ENCODE data around the gene NR1H3. TPM values are rescaled to one million over a fixed set of nuclear protein-coding genes. Genes with fewer than 3 reads are reported as not detected.

The NR1H3 gene
- total and polyA plus RNA-seq, 2 of the 4 experiments (the other 2 are of a cell fraction): 9.1 to 13.6 TPM

- Histone ChIP-seq H2BK5ac (ENCODE audit: low read depth, low read length, poor library complexity, severe bottlenecking) (no peak overlapping the region), H2AK5ac (ENCODE audit: low read depth, low read length) (no peak overlapping the region), H4K91ac (ENCODE audit: insufficient read depth, low read depth, low read length) (no peak overlapping the region), H3K36me3 (ENCODE audit: control insufficient read depth, insufficient read depth, low read length) (peaks cover 47% of the 10 kb centered on the region), H2BK20ac (ENCODE audit: low read depth, low read length) (no peak overlapping the region), H3K9me1 (ENCODE audit: insufficient read depth, low read length) (peaks cover 8% of the 10 kb centered on the region; the same call in 1 of the 2 replicates), H3K9ac (ENCODE audit: low read depth, low read length) (no peak overlapping the region), H2AK9ac (replicated peaks; ENCODE audit: low read depth, low read length, poor library complexity) (peak overlapping the region; percentile 50), H2BK15ac (ENCODE audit: low read depth, low read length) (no peak overlapping the region), H3K27me3 (ENCODE audit: control insufficient read depth, insufficient read depth, low read length) (no peaks in the 10 kb centered on the region), H4K8ac (ENCODE audit: low read depth in 2 of 2, low read length in 2 of 2) (no peak overlapping the region), H3K23ac (ENCODE audit: low read depth, low read length) (no peak overlapping the region), H3K56ac (ENCODE audit: extremely low read depth, insufficient read depth, low read length) (no peak overlapping the region), H3K4me2 (ENCODE audit: low read depth, low read length) (no peak overlapping the region), H3K27ac (ENCODE audit: insufficient read depth, low read length) (no peak overlapping the region), H3K18ac (ENCODE audit: low read depth, low read length) (no peak overlapping the region), H4K5ac (ENCODE audit: low read depth, low read length) (no peak overlapping the region), H3K79me1 (ENCODE audit: low read depth in 1 of 2, low read length in 2 of 2) (peaks cover 24 to 42% of the 10 kb centered on the region in 2 experiments), H3K9me3 (ENCODE audit: control insufficient read depth, insufficient read depth, low read length) (no peaks in the 10 kb centered on the region), H2BK120ac (ENCODE audit: low read depth, low read length) (no peak overlapping the region), H4K20me1 (ENCODE audit: insufficient read depth, low read length) (peaks cover 26% of the 10 kb centered on the region), H2AFZ (replicated peaks; ENCODE audit: low read length, poor library complexity) (no peak overlapping the region), H3K14ac (replicated peaks; ENCODE audit: low read depth, low read length) (no peak overlapping the region), H3K4ac (ENCODE audit: low read depth, low read length) (no peak overlapping the region), H3K4me3 (ENCODE audit: insufficient read depth, low read depth, low read length) (no peak overlapping the region), H3K4me1 (ENCODE audit: control insufficient read depth, insufficient read depth, low read length) (no peaks in the 10 kb centered on the region)
- DNase-seq: no peak
- no CpG with 5 or more reads among the region's 4 CpGs for WGBS, 2 experiments (ENCODE audit: extremely low coverage in 2 of 2, insufficient read length in 1 of 2)
- peak; percentile 83 for TF ChIP-seq CEBPB (IDR thresholded peaks at IDR 0.05; ENCODE audit: low read depth, low read length)
- no peak for TF ChIP-seq MXI1 (IDR thresholded peaks at IDR 0.05; ENCODE audit: borderline replicate concordance, low read depth, low read length)
- intact Hi-C loops (cut with micrococcal nuclease) (loop anchor here (5.0 kb wide), 1 partner anchor 40 kb away; no protein-coding TSS in a partner anchor), dilution Hi-C loops (cut with HindIII; ENCODE audit: low sequenced_read_pairs, unreplicated experiment) (no loop called here), in situ Hi-C loops (cut with MboI; ENCODE audit: low sequenced_read_pairs) (no loop called here)
- no TSS peak for BruUV-seq (replicated peaks)
- ChIA-PET POLR2A (ENCODE audit: unreplicated experiment) (no interaction called here), CTCF (no interaction called here)
- ATAC-seq (ENCODE audit: low read depth): no peak
Observed at GRCh38 chr11:47276923-47277322, 19.1 kb downstream of the NR1H3 start.
